Neural cell (in vitro differentiated cells): Measurements from ENCODE around the gene C1orf122. TPM values are rescaled to one million over a fixed set of nuclear protein-coding genes. Genes with fewer than 3 reads are reported as not detected.

Experiments
- H2AFZ ChIP-seq: fragments of 200-600, 300-800 bp; sonication (generic), shearing (Covaris generic); 2 replicates; pipeline ENCODE4 v1.6.0; 2014; ENCODE audit warnings: low read depth, mild to moderate bottlenecking, antibody characterized with exemption, low read length, moderate library complexity
- H3F3A ChIP-seq: fragments of 200-600 bp; shearing (Covaris generic); 2 replicates; pipeline ENCODE4 v1.6.1; 2016; ENCODE audit warnings: mild to moderate bottlenecking, moderate library complexity, mixed read lengths, antibody characterized with exemption, low read length; ENCODE audit not compliant: insufficient read depth, poor library complexity, severe bottlenecking
- H3K27ac ChIP-seq: fragments of 200-600, 300-800 bp; sonication (generic), shearing (Covaris generic); 2 replicates; pipeline ENCODE4 v1.5.1; 2014; ENCODE audit warnings: mild to moderate bottlenecking, low read length, moderate library complexity
- H3K27me3 ChIP-seq: fragments of 300-800, 200-600 bp; sonication (generic), shearing (Covaris generic); 2 replicates; pipeline ENCODE4 v1.6.0; 2014; ENCODE audit warnings: mild to moderate bottlenecking, low read depth, low read length, moderate library complexity; ENCODE audit not compliant: insufficient read depth
- H3K36me3 ChIP-seq: fragments of 300-800, 200-600 bp; sonication (generic), shearing (Covaris generic); 2 replicates; pipeline ENCODE4 v1.5.1; 2014; ENCODE audit warnings: mild to moderate bottlenecking, antibody characterized with exemption, low read length, moderate library complexity; ENCODE audit not compliant: insufficient read depth
- H3K4me2 ChIP-seq: fragments of 300-800, 200-600 bp; sonication (generic), shearing (Covaris generic); 2 replicates; pipeline ENCODE4 v1.6.0; 2014; ENCODE audit warnings: mild to moderate bottlenecking, low read length
- H3K4me3 ChIP-seq: fragments of 300-800, 200-600 bp; sonication (generic), shearing (Covaris generic); 2 replicates; pipeline ENCODE4 v1.5.1; 2014; ENCODE audit warnings: mild to moderate bottlenecking, low read length, moderate library complexity
- H3K79me2 ChIP-seq: fragments of 200-600 bp; shearing (Covaris generic); replicated peaks from 2 replicates; pipeline ENCODE4 v1.6.0; 2014; ENCODE audit warnings: mild to moderate bottlenecking, low read length, moderate library complexity; ENCODE audit not compliant: insufficient read depth
- H3K9ac ChIP-seq: fragments of 300-800, 200-600 bp; sonication (generic), shearing (Covaris generic); 2 replicates; pipeline ENCODE4 v1.6.1; 2016; ENCODE audit warnings: mild to moderate bottlenecking, low read length, mixed read lengths
- H3K9me2 ChIP-seq: fragments of 200-600 bp; shearing (Covaris generic); 2 replicates; pipeline ENCODE4 v1.6.1; 2016; ENCODE audit warnings: mild to moderate bottlenecking, low read length, mixed read lengths; ENCODE audit not compliant: insufficient read depth
- H3K9me3 ChIP-seq: fragments of 200-600, 300-800 bp; sonication (generic), shearing (Covaris generic); 2 replicates; pipeline ENCODE4 v1.6.1; 2016; ENCODE audit warnings: mild to moderate bottlenecking, mixed run types, low read length, moderate library complexity, mixed read lengths
- H4K20me1 ChIP-seq: fragments of 200-600 bp; shearing (Covaris generic); 2 replicates; pipeline ENCODE4 v1.6.1; 2016; ENCODE audit warnings: mild to moderate bottlenecking, mixed run types; ENCODE audit not compliant: insufficient read depth
- EP300 ChIP-seq: fragments of 450-650 bp; conservative IDR thresholded peaks from 2 replicates; pipeline ENCODE4 v1.6.1; 2014; ENCODE audit warnings: antibody characterized with exemption, mild to moderate bottlenecking, moderate library complexity; ENCODE audit not compliant: poor library complexity, severe bottlenecking
- EZH2 ChIP-seq: fragments of 200-600, 300-800 bp; shearing (Covaris generic), sonication (generic); IDR thresholded peaks from 2 replicates; pipeline ENCODE4 v1.6.1; 2014; ENCODE audit warnings: antibody characterized with exemption, low read length, borderline replicate concordance, mild to moderate bottlenecking; ENCODE audit not compliant: insufficient read depth, poor library complexity, severe bottlenecking
- MXI1 ChIP-seq: fragments of 450-650 bp; conservative IDR thresholded peaks from 2 replicates; pipeline ENCODE4 v1.6.1; 2014; ENCODE audit warnings: antibody characterized with exemption, mild to moderate bottlenecking; ENCODE audit not compliant: poor library complexity, severe bottlenecking
- POLR2AphosphoS5 ChIP-seq: IDR thresholded peaks from 2 replicates; pipeline ENCODE4 v1.6.1; 2012
- RAD21 ChIP-seq: fragments of 450-650 bp; conservative IDR thresholded peaks from 2 replicates; pipeline ENCODE4 v1.6.1; 2014; ENCODE audit warnings: antibody characterized with exemption, mild to moderate bottlenecking, moderate library complexity
- SMC3 ChIP-seq: fragments of 450-650 bp; conservative IDR thresholded peaks from 2 replicates; pipeline ENCODE4 v1.6.1; 2014; ENCODE audit warnings: antibody characterized with exemption, mild to moderate bottlenecking, moderate library complexity; ENCODE audit not compliant: poor library complexity
- TAF1 ChIP-seq: IDR thresholded peaks from 2 replicates; pipeline ENCODE4 v1.6.1; 2012; ENCODE audit warnings: low read depth
- polyA plus RNA-seq: library from polyadenylated mRNA; depleted of rRNA; stranded (reverse); fragments of >200 nt; gene quantifications from 2 replicates; pipeline ENCODE4 v1.2.3, GENCODE V29; 2014
- TF ChIP-seq, protein P1 (sequence below): fragments of 450-650 bp; IDR thresholded peaks from 2 replicates; pipeline ENCODE4 v1.5.1; 2014; ENCODE audit warnings: antibody characterized with exemption, mild to moderate bottlenecking, moderate library complexity; ENCODE audit not compliant: poor library complexity, severe bottlenecking
- TF ChIP-seq, protein P2 (sequence below): IDR thresholded peaks from 2 replicates; pipeline ENCODE4 v1.6.1; 2012; ENCODE audit warnings: borderline replicate concordance

Gene C1orf122
- polyA plus RNA-seq, 1 donor from 2014 or later: 143 TPM

DNA sequence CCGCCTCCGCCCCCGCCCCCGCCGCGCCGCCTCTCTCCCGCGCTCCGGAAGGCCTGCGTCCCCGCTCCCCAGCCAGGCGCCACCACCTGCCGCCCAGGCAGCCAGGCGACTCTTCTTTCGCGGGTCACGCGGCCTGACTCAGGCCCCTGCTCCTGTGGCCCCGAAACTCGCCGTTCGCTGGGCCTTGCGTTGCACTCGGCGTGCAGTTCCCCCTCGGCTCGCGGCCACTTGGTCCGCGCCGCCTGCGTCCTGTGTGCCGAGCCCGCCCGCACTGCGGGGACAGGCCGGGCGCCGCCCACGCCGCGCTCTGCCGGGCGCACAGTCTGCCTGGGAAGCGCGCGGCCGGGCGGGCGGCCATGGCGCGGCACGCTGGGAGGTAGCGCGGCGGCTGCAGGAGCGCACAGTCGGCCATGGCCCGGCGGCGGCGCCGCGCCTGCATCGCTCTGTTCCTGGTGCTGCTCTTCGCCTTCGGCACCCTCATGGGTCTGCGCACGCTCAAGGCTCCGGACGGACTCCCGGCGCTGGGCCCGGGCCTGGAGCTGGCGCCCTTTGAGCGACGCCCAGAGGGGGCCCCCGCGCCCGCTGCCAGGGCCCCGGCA, 13.7 kb upstream of the C1orf122 start, which contains the start of gene MANEAL:
Gene MANEAL (plus strand): TSS at position 75 of the 599 bp plus-strand sequence. CDS start 336 bp downstream, at position 411.
- Histone ChIP-seq H3K79me2 (no peaks in the 10 kb centered on the region), H4K20me1 (no peaks in the 10 kb centered on the region), H3K9me3 (no peaks in the 10 kb centered on the region), H3K36me3 (no peaks in the 10 kb centered on the region), H3K4me2 (peak within 1 kb of the TSS; percentile 95), H3K4me3 (peak within 1 kb of the TSS; percentile 82), H3K27ac (peak within 1 kb of the TSS; percentile 54), H2AFZ (peak within 1 kb of the TSS; percentile 83), H3F3A (no peaks in the 10 kb centered on the region), H3K9ac (peak within 1 kb of the TSS; percentile 78), H3K27me3 (no peaks in the 10 kb centered on the region), H3K9me2 (no peaks in the 10 kb centered on the region)
- TF ChIP-seq EZH2: no peak
- peak; percentile 57 for TF ChIP-seq POLR2AphosphoS5
- TF ChIP-seq RAD21: no peak
- peak; percentile 85 for TF ChIP-seq MXI1
- TF ChIP-seq, protein P1, sequence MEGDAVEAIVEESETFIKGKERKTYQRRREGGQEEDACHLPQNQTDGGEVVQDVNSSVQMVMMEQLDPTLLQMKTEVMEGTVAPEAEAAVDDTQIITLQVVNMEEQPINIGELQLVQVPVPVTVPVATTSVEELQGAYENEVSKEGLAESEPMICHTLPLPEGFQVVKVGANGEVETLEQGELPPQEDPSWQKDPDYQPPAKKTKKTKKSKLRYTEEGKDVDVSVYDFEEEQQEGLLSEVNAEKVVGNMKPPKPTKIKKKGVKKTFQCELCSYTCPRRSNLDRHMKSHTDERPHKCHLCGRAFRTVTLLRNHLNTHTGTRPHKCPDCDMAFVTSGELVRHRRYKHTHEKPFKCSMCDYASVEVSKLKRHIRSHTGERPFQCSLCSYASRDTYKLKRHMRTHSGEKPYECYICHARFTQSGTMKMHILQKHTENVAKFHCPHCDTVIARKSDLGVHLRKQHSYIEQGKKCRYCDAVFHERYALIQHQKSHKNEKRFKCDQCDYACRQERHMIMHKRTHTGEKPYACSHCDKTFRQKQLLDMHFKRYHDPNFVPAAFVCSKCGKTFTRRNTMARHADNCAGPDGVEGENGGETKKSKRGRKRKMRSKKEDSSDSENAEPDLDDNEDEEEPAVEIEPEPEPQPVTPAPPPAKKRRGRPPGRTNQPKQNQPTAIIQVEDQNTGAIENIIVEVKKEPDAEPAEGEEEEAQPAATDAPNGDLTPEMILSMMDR: no peak
- no peak for TF ChIP-seq TAF1
- TF ChIP-seq, protein P2, sequence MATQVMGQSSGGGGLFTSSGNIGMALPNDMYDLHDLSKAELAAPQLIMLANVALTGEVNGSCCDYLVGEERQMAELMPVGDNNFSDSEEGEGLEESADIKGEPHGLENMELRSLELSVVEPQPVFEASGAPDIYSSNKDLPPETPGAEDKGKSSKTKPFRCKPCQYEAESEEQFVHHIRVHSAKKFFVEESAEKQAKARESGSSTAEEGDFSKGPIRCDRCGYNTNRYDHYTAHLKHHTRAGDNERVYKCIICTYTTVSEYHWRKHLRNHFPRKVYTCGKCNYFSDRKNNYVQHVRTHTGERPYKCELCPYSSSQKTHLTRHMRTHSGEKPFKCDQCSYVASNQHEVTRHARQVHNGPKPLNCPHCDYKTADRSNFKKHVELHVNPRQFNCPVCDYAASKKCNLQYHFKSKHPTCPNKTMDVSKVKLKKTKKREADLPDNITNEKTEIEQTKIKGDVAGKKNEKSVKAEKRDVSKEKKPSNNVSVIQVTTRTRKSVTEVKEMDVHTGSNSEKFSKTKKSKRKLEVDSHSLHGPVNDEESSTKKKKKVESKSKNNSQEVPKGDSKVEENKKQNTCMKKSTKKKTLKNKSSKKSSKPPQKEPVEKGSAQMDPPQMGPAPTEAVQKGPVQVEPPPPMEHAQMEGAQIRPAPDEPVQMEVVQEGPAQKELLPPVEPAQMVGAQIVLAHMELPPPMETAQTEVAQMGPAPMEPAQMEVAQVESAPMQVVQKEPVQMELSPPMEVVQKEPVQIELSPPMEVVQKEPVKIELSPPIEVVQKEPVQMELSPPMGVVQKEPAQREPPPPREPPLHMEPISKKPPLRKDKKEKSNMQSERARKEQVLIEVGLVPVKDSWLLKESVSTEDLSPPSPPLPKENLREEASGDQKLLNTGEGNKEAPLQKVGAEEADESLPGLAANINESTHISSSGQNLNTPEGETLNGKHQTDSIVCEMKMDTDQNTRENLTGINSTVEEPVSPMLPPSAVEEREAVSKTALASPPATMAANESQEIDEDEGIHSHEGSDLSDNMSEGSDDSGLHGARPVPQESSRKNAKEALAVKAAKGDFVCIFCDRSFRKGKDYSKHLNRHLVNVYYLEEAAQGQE: no peak
- TF ChIP-seq SMC3: peak; percentile 53
- TF ChIP-seq EP300: peak; percentile 34

DNA sequence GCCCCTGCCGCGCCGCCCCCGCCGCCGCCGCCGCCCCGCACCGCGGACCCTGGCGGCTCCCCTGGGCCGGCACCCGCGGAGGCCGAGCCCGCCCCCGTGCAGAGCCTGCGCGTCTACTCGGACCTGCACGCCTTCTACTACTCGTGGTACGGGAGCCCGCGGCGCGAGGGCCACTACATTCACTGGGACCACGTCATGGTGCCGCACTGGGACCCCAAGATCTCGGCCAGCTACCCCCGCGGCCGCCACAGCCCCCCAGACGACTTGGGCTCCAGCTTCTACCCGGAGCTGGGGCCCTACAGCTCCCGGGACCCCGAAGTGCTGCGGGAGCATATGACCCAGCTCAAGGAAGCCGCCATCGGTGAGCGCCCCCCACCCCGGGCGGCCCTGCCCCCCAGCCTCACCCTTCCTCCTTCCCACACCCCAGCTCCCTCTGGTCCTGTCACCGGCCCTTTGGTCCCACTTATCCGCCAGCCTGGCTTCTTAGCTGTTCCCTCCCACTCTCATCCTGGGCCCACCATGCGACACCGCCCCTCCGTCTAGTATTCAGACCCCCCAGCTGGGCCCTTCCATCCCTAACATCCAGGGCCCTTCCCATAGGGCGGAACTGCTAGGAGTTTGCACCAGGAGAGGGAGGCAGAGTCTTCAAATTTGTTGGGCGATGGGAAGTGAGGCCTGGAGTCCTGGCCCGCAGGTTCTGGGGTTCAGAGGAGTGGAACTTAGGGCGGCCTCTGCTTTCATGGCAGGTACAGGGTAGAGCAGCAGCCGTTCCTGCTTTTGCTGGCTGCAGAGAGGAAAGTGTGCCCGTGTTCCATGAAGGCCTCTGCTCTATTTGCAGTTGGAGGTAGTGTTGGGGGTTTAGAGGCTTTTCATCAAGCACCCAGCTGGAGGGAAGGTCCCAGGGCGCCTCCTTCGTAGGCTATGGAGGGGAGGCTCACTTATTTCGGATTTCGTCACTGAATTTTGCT, 12.9 kb upstream of the C1orf122 start:
- Histone ChIP-seq H3K27me3 (no peaks in the 10 kb centered on the region), H3K4me3 (peak overlapping the region; percentile 82), H3K4me2 (peak overlapping the region; percentile 95), H3K9me3 (no peaks in the 10 kb centered on the region), H3K9ac (peak overlapping the region; percentile 78), H3F3A (no peaks in the 10 kb centered on the region), H4K20me1 (no peaks in the 10 kb centered on the region), H3K36me3 (no peaks in the 10 kb centered on the region), H3K79me2 (no peaks in the 10 kb centered on the region), H2AFZ (peak overlapping the region; percentile 51), H3K27ac (peak overlapping the region; percentile 54), H3K9me2 (no peaks in the 10 kb centered on the region)
- peak; percentile 30 for TF ChIP-seq MXI1
- TF ChIP-seq TAF1: no peak
- TF ChIP-seq, protein P1: peak; percentile 28
